Fibroblast of lung (primary cell): ENCODE data around the gene INTS11.

Experiments
- CTCF ChIP-seq, 2 donors: IDR thresholded peaks in 1 of 2; conservative IDR thresholded peaks in 1 of 2; 1 replicate in 1 of 2; 2 replicates in 1 of 2; pipeline ENCODE4 v1.5.1; 2011 to 2012; ENCODE audit warnings: low read length in 2 of 2, control low read depth in 1 of 2, inconsistent platforms in 1 of 2, low read depth in 1 of 2, mild to moderate bottlenecking in 1 of 2
- EZH2 ChIP-seq: IDR thresholded peaks from 2 replicates; pipeline ENCODE4 v1.5.1; 2012; ENCODE audit warnings: low read length, control low read depth, mild to moderate bottlenecking; ENCODE audit errors: missing control alignments

DNA sequence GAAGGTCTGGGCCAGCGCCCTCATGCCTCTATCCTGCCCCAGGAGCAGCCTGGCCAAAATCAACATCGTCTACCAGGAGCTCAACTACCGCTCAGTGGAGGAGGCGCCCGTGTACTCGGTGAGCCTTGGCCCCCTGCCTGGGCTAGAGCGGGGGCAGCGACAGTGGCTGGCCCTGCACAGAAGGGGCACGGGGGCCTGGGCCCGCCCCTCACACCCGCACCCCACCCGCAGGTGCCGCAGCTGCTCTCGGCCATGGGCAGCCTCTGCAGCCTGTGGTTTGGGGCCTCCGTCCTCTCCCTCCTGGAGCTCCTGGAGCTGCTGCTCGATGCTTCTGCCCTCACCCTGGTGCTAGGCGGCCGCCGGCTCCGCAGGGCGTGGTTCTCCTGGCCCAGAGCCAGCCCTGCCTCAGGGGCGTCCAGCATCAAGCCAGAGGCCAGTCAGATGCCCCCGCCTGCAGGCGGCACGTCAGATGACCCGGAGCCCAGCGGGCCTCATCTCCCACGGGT lies 33.4 kb downstream of the INTS11 start:
- TF ChIP-seq CTCF (conservative IDR thresholded peaks at IDR 0.05 in 1 of 2, IDR thresholded peaks at IDR 0.05 in 1 of 2; ENCODE audit: low read depth in 1 of 2, low read length in 2 of 2) = no peak
- TF ChIP-seq EZH2 = no peak
